ENCODE data around the gene CHADL.
"Not testable (repeated sequence)": the region's sequence is repeated elsewhere in the genome, so short reads cannot be mapped to it uniquely, and the experiment has no call there.

CHADL gene, protein sequence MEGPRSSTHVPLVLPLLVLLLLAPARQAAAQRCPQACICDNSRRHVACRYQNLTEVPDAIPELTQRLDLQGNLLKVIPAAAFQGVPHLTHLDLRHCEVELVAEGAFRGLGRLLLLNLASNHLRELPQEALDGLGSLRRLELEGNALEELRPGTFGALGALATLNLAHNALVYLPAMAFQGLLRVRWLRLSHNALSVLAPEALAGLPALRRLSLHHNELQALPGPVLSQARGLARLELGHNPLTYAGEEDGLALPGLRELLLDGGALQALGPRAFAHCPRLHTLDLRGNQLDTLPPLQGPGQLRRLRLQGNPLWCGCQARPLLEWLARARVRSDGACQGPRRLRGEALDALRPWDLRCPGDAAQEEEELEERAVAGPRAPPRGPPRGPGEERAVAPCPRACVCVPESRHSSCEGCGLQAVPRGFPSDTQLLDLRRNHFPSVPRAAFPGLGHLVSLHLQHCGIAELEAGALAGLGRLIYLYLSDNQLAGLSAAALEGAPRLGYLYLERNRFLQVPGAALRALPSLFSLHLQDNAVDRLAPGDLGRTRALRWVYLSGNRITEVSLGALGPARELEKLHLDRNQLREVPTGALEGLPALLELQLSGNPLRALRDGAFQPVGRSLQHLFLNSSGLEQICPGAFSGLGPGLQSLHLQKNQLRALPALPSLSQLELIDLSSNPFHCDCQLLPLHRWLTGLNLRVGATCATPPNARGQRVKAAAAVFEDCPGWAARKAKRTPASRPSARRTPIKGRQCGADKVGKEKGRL

DNA sequence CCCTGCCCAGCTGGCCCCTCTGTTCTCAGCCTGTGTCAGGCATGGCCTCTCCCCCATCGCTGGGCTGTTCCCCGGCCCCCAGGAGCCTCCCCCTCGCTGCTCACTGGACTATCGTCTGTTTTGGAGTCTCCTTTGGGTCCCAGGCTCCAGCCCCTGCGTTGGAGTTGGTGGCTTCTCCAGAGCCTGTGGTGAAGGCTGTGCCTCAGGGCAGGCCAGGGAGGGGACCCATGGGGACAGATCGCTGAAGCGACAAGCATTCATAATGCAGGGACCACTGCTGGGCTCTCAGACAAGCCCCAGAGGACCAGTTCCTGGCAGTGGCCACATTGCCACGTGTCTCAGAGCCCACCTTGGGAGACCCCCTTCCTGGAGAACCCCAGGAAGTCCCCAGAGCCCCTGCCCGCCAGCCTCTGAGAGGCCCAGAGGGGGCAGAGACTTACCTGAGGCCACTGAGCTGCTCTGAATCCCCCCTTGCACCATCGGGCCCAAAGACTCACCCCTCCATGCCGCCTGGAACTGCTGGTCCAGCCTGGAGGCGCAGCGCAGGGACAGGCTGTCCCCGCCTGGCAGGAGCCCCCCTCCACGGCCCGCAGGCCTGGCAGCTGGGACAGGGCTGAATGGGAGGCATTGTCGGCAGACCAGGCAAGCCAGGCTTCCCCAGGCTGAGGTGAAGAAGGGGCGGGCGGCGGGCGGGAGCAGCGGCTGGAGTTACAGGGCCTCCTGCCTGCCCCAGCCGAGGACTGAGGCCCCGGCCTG, at the start of gene CHADL:
TSS of gene CHADL (minus strand) at position 555 of the 756 bp plus-strand sequence. CDS start at position 505, 50 bp downstream.
- no peak for DNase-seq

DNA sequence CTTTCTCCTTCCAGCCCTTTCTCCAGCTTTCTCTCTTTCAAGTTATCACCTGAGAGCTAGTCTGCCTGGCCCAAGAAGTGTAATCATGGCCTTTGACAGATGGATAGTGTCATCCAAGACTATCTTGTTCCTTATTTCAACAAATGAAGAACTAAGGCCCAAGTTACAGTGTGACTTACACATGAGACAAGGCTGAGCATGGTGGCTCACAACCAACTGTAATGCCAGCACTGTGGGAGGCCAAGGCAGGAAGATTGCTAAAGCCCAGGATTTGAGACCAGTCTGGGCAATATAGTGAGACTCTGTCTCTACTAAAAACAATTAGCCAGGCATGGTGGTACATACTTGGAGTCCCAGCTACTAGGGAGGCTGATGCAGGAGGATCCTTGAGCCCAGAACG, 48.9 kb upstream of the CHADL start:
- no peak for DNase-seq

DNA sequence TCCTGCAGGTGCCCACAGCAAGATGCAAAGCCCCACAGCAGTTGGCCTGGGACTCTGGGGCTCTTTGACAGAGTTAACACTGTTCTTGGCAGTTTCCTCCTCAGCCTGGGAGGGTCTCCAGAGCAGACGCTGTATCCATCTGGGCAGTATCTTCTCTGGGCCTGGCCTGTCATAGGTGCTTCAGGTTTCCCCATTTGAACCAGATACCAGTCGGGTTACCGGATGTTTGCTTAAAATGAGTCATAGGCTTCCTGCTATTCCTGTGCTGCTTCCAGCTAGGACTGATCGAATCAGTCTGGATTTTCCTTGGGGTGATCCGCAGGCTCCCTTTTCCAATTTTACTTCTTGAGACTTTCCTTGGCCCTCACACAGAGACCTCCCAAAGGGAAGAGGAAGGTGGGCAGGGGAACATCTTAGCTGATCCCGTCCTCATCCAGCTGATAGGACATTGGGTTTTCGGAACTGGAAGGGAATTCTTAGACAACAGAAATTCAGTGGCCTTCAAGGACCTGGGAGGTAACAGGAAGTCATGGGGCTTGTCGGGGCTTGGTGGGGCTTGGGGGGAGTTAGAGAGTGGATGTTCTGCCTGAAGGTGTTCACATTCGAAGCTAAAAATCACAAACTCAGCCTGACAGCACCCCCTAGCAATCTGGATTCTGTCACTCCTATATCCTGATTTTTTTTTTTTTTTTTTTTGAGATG, 47.7 kb upstream of the CHADL start:
- DNase-seq = no peak

DNA sequence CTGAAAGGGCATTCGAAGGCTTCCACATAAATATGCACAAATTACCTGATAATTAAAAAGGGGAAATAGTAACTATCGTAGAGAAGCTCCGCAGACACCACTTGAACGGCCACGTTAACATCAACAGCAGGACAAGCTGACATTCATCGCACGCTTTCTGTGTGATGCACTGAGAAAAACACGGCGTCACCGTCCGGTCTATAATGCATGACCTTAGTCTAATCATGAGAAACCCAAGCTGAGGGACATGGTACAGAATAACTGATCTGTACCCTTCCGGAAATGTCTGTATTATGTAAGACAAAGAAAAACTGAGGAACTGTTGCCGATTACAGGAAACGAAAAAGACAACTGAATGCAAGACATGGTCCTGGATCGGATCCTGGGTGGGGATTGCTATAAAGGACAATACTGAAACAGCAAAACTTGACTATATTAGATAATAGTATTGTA, 45.9 kb upstream of the CHADL start:
- DNase-seq = peak; percentile 68

DNA sequence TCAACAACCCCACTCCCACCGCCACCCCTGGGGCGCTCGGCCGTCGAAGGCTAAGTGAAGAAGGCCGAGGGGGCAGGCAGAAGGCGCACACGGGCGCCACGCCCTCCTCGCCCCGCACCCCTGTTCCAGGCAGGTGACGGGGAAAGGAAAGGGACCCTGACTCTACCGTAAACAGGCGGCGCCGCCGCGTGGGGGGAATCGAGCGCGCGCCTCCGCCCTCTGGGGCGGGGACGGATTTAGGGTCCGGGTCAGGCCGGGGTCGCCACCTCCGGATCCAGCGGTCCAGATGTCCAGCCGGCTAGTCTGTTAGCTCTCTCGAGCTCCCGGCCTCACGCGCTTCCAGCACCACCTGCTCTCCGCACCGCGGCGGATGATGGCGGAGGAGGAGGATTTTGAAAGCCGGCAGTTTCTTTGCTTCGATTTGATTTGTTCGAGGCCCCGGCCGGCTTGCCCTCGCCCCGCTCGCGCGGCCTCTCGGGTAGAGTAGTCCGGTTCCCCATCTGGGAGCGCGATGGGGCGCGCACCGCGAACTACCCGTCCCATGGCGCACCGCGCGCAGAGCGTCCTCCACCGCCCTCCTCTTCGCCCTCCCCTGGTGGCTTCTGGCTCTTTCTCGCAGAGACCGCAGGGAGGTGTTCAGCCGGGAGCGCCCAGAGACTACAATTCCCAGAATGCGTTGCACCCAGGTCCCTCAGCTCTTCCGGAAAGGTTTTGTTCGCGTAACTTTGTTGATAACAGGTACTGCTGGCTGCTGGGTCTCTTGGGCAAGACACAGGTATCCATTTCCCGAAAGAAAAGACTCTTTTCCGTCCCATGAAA, 45.3 kb upstream of the CHADL start, which contains the start of gene RANGAP1:
TSS of gene RANGAP1 (minus strand) at position 368 of the 819 bp plus-strand sequence. CDS start 5,143 bp downstream, outside the sequence.
- DNase-seq = peak; percentile 98

DNA sequence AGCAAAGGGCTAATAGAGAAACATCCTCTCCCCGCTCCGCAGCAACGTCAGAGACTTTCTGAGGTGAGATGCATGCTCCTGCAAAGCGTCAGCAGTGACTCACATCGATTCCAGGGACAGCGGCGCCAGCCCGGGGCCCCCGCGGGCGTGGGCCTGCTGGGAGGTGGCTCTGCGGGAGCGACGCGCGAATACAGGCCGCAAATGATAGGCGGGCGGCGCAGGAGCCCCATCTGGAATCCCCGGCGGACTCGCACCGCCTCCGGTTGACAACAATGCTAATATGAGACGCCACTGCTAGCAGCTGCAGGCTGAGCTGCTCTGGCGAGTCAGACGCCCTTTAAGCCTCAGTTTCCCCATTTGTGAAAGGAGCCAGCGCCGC, 44.7 kb upstream of the CHADL start:
- peak; percentile 91 for DNase-seq

DNA sequence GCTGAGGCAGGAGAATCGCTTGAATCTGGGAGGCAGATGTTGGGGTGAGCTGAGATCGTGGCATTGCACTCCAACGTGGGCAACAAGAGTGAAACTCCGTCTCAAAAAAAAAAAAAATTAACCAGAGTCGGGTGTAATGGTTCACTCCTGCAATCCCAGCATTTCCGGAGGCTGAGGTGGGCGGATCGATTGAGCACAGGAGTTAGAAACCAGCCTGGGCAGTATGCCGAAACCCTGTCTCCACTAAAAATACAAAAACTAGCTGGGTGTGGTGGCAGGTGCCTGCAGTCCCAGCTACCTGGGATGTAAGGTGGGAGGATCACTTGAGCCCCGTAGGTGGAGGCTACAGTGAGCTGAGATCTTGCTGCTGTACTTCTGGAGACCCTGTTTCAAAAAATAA, 43.7 kb upstream of the CHADL start:
- DNase-seq = no peak

DNA sequence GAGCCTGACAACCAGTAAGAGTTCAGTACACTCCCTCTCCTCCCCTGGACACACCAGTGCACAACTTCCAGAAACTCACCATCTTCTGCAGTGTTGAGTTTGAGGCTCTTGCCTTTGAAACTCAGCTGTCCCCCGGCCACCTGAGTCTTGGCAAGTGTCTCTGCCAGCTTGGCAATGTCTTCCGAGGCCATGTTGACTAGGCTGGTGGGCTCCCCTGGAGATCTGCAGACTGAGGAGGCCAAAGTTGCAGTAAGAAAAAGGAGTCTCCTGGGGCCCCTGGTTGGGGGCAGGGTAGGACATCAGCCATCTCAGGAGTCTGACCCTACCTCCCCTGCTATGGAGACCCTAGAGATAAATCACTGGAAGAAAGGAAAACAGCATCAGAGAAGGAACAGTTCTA, 40.1 kb upstream of the CHADL start:
- DNase-seq = no peak

DNA sequence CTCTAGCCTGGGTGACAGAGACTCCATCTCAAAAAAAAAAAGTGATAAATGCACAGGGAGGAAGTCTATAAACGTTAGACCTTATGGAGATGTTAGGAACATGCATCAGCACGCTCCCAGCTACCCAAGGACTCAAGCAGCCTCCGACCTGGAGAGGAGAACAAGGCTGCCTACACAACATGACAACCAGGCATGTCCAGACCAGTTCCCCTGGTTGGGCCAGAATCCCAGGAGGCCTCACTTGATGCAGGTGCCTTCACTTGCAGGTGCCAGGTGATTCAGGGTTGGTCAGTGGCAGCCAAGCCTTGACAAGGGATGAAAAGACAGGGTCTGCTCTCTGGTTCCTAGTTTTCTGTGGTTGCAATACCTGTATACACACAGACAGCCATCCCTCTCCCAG, 39.3 kb upstream of the CHADL start:
- no peak for DNase-seq

DNA sequence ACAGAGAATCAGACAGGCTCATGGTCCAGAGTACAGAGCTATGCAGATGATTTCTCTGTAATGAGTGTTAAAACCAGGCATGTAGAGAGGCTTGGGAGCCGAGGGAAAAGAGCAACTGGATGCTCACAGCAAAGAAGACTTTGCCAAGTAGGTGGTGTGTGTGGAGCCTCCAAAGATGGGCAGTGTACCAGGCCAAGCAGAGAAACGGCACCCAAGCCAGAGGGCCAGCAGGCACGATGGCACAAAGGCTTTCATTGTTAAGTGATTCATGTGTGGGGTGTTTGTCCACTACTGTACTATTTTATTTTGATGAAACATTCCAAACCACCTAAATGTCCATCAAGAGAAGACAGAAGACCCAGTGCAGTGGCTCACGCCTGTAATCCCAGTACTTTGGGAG, 34.1 kb upstream of the CHADL start:
- DNase-seq = no peak

DNA sequence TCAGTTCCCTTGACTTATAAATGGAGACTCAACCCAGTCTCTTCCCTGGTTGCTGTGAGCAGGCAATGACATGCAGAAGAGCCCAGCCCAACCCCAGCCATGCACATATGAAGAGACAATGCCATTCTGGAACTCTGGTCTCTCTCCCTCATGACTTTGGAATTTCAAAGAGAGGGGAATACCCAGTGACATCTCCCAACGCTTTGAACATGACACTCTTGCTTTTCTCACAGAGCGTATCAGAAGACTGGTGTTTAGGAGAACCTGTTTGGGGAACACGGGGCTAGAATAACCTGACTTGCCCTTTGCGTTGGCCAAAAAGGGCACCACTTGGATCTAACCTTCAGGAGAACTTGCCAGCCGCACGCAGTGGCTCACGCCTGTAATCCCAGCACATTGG, 32.4 kb upstream of the CHADL start:
- DNase-seq = no peak

DNA sequence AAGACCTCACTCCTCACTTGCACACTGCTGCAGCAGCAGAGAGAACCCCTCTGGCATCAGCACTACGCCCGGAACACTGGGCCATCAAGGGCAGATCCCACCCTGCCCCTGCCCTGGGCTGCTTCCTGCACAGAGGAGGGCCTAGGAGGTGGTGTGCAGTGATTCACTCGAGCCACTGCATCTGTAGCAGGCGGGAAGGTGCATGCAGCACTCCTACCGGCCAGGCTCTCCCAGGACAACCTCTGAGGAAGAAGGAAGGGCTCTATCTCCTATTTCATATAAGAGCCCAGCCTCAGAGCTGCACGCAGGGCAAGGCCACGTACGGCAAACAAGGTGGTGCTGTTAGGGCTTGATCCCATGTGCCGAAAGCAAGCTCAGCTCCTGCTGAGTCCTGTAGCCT, 31.1 kb upstream of the CHADL start:
- DNase-seq = no peak

DNA sequence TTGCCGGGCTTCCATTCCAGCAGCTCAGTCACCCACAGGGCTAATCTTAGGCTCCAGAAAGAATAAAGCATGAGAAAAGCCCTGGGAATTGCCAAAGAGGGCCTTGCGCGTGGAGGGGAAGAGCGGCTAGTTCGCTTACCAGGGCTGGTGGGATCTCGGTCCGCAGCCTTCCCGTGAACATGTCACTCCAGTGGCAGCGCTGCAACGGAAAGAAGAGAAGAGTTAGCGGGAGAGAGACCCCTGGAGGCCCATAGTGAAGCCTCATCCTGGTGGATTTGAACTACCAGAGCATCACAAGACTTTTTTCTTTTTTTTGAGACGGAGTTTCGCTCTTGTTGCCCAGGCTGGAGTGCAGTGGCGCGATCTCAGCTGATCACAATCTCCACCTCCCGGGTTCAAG, 27.2 kb upstream of the CHADL start:
- DNase-seq = no peak

DNA sequence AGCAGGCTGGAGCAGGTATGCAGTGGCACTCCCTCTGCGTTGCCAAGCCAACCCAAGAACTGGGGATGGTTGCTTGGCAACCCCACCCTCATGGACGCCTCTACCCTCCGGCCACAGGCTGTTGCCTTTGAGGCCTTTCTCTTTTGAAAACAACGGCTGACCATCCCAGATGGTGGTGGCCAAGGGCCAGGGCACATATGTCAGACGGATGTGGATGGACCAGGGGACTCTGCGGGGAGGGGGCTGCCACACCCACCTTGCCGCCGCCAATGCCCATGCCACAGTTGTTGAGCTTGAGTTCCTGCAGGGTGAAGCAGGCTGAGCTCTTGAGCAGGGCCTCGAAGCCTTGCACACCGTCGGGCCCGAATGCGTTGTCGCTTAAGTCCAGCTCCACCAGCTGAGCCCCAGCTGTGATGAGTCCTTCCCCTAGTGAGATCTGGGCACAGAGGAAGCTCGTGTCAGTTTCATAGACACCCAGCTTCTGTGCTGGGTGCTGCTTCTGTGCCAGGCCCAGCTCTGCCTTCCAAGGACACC, 23.7 kb upstream of the CHADL start:
- DNase-seq = no peak

DNA sequence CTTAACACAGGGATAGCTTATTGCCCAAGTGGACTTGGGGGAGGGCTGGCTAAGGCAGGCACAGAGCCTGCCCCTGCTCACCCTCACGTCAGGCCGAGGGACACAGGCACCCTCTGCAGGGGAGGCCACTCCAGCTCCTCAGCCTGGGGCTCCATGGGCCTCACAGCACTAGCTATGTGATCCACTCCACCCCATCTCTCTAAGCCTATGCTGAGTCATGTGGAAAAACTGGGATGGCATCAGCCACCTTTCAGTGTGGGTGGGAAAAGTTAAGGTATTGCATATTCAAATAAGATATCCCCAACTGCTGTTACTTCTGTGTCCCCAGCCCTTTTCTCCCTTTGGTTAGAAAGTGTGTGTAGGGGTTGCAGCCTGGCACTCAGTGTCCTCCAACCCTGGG, 23.0 kb upstream of the CHADL start:
- no peak for DNase-seq

DNA sequence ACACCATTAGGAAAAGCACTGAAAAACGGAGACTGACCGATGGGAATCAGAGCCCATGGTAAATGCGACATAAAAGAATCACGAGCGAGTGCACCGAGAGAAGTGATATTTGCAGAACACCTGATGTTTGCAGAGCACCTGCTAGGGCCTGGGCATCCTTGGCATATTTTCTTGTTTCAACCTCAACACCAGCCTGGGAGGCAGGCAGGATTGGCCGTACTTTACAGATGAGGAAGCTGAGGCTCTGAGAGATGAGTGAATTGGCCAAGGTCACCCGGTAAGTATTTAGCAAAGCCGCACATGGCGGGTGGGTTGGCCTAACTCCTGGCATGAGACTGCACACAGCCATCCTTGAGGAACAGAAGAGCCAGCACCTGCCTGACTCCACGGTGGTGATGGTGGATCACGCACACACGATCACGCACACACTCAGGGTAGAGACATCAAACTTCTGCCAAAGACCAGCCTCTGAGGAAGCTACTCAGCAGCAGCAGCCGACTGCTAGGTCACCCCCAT, 21.6 kb upstream of the CHADL start:
- no peak for DNase-seq

DNA sequence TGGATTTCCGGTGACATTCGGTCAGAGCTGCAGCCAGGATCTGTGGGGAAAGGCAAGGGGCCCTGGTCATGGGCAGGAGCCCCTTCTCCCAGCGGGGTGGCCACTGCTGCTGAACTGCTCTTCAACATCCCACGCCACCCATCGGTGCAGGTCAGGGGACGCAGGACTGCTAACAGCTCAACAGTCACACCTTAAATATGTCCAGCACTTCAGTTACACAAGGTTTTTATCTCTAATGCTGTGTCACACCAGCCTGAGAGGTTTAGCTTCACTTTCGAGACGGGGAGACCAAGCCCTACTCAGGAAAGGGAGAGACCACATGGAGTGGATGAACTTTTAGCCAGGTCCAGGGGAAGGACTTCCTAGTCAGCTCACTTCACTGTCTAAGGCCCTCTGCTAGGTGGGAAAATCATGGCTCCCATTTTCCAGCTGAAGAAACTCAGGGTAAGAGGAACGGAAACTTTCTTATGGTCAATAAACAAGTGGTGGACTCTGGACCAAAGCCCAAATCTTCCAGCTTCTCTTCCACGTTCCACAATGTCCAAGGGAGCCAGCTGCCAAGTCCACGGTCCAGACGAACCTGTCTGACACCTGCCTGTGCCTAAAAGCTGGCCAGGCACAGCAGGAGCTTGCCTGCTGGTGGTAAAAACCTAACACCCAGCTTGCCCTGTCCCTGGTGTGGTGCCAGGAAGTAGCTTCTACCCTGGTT, 21.0 kb upstream of the CHADL start:
- DNase-seq = no peak

DNA sequence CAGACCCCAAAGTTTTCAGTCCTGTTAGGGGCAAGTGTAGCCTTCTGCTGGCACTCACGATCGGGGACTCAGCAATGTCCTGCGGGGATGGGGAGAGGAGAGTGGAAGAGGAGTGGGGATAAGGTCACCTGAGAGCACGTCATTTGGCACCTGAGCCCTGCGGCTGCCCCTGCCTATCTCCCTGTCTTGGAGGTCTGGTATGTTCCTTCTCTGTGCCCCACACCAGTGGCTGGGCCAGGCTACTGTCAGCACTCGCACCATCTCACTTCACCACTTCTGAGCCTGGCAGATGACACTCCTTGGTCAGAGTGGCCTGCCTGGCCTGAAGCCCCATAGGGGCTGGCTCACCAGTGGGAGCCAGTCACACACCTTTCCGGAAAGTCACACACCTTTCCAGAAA, 20.1 kb upstream of the CHADL start:
- DNase-seq = no peak

DNA sequence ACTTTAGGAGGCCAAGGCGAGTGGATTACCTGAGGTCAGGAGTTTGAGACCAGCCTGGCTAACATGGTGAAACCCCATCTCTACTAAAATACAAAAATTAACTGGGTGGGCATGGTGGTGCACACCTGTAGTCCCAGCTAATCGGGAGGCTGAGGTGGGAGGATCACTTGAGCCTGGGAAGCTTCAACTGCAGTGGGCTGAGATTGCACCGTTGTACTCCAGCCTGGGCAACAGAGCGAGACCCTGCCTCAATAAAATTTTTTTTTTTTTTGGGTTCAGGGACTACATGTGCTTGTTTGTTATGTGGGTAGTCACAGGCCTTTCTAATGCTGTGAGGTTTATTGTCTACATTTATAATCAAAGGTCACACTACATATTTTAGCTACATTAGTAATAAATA, 19.0 kb upstream of the CHADL start:
- DNase-seq = not testable (repeated sequence)

DNA sequence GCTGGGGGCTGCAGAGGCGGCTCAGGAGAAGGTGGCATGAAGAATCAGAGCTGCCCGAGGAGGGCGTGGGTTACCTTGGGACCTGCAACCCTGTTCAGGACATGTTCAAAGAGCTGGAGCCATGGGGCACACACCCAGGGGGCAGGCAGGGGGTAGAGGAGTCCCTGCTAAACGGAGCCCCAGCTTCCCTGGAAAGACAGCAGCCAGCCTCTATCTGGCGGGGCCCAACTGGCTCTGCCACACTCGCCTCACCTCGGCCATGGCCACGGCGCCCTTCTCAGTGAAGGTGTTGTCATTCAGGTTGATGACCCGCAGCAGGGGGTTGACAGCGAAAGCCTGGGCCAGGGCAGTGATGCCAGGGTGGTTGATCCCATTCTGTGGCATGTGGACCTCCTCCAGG, 17.0 kb upstream of the CHADL start:
- no peak for DNase-seq
